NCI-H2196 (cell line): ENCODE data around the gene TRPM2.

Source experiments
- DNase-seq: peaks from one replicate; lab custom pipeline; 2025; ENCODE audit not compliant: unreplicated experiment; lab: John Stamatoyannopoulos, UW

Gene TRPM2

DNA sequence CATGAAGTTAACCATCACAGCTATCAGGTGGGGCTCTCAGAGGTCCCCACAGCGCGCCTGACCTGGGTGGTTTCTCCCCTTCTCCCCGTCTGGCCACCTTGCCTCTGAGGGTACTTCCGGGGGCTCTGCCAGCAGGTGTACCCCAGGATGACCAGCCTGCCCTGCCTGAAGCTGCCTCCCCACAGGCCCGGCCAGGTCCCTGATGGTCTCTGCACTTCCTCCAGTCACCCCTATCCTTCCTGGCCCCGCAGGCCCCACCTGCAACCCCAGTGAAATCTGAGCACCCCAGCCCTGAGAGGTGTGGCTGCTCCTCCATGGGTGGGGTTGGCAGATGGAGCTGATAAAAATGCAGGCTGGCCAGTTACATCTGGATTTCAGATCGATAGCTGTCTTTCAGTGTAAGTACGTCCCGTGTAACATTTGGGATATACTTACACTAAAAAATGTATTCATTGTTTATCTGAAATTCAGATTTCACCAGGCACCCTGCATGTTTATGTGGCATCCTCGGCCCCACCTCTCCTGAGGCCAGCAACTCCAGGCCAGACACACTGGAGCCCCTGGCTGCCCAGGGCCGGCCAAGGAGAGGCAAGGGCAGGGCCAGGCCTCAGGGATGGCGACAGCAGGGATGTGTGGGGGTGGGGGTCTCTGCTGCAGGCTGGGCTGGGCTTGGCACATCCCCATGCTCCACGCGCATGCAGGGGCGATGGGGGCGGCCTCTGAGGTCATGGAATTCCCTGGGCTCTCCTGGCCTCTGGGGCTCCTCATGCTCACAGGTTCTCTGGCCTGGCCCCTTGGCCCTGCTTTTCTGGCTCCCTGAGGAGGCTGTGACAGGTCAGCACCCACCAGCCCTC lies 127.0 kb downstream of the TRPM2 start:
- no peak for DNase-seq

- no peak for DNase-seq
These were observed 129.3 kb downstream of the TRPM2 start for GRCh38 chr21:44482581-44483287.

GRCh38 chr21:44483288-44484237 lies 130.1 kb downstream of the TRPM2 start:
- DNase-seq: no peak

DNA sequence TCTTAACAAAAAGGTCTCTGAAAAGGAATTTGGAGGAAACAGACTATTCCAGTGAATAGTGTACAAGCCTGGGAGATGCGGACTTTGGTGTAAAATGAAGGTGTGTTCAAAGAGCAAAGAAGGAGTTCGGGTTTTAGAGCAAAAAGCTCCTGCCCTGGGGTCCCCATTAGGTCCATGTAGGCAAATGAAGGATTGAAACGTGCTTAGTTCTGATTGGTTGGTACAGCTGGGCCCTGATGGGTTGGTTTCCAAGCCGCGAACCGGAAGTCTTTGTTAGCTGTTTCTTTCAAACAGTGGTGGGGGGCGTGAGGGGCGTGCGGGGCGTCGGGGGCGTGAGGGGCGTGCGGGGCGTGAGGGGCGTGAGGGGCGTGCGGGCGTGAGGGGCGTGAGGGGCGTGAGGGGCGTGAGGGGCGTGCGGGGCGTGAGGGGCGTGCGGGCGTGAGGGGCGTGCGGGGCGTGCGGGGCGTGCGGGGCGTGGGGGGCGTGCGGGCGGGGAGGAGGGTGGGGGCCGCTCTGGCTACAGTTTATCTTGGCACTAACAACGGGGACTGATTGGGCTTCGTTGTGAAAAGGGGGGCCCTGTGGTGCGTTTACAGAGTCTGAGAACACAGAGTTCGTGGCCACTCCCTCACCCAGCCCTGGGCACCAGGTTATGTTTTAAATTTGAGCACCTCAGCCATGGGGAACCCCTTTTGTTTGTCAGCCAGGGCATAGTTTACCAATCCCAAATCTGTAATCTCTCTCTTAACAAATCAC lies 131.3 kb downstream of the TRPM2 start:
- no peak for DNase-seq

- DNase-seq: no peak
These were observed 131.9 kb downstream of the TRPM2 start for GRCh38 chr21:44485254-44485793.

DNA sequence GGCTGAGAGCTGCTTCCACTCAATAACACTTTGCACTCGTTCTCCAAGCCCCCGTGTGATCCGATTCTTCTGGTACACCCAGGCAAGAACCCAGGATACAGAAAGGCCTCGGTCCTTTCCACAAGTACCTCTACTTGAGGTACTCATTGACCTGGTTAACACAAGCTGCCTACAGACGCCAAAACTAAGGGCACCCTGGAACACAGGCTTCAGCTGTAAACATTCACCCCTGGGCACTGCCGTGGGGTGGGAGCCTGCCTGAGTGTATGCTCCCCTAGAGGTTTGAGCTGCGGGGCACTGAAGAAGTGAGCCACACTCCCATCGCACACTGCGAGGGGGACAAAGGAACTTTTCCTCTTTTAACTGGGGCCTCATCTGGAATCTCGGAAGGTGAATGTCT lies 132.4 kb downstream of the TRPM2 start:
- no peak for DNase-seq

GRCh38 chr21:44486302-44486701 lies 132.9 kb downstream of the TRPM2 start:
- DNase-seq: no peak

DNA sequence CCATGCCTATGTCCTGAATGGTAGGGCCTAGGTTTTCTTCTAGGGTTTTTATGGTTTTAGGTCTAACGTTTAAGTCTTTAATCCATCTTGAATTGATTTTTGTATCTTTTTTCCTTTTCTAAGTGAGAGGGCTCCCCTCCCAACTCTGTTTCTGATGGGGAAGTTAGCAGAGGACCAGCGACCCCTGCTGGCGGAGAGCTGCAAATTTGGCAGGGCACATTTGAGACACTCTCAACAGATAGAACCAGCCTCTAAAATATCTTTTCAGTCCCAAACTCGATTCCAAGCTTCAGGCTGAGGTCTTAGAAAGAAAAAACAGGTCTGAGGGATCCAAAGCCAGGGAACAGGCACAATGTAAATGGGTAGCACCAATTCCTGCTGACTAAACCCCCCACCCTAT lies 134.4 kb downstream of the TRPM2 start:
- DNase-seq: no peak

DNA sequence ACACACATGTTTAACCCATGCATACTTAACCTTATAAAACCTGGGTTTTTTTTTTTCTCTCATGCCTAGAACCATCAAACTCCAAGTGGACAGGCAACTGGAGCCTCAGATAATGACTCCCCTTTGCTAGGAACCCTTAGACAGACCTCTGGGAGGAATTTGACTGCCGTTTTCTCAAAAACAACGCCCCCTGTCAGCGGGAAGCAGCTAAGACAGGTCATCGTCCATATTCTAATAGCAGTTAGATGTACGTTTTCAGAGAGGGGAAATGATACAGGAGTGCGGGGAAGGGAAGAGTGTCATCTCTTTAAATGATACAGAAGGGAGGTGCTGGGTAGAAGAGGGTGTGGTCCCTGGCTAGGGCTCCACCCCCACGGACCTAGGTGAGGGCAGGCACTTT lies 136.5 kb downstream of the TRPM2 start:
- DNase-seq: no peak

DNA sequence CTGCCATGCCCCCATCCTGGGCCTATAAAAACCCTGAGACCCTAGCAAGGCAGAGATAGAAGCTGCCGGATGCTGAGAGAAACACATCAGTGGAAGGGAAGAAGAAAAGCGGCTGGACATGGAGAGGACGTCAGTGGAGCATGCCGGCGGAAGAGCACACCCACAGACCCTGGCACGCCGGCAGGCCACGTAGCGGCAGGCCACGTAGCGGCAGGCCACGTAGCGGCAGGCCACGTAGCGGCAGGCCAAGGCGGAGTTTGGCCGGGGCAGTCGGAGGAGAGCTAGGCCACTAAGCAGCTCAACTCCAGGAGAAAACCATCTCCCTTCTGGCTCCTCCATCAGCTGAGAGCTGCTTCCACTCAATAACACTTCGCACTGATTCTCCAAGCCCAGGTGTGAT lies 137.0 kb downstream of the TRPM2 start:
- DNase-seq: no peak

- DNase-seq: no peak
These were observed 137.4 kb downstream of the TRPM2 start for GRCh38 chr21:44490816-44491215.
